Left forelimb (tissue), 1 donor: ENCODE results near the gene CENPVL1.
A peak's percentile ranks its signal among the peaks of the same experiment; 100 is the strongest.
"Not testable (repeated sequence)": the region's sequence is repeated elsewhere in the genome, so short reads cannot be mapped to it uniquely, and the experiment has no call there.

ENCODE experiments used
- DNase-seq: peaks from one replicate; pipeline ENCODE4 v3.0.0-alpha.2; 2018; ENCODE audit warnings: low spot score

The CENPVL1 gene

DNA sequence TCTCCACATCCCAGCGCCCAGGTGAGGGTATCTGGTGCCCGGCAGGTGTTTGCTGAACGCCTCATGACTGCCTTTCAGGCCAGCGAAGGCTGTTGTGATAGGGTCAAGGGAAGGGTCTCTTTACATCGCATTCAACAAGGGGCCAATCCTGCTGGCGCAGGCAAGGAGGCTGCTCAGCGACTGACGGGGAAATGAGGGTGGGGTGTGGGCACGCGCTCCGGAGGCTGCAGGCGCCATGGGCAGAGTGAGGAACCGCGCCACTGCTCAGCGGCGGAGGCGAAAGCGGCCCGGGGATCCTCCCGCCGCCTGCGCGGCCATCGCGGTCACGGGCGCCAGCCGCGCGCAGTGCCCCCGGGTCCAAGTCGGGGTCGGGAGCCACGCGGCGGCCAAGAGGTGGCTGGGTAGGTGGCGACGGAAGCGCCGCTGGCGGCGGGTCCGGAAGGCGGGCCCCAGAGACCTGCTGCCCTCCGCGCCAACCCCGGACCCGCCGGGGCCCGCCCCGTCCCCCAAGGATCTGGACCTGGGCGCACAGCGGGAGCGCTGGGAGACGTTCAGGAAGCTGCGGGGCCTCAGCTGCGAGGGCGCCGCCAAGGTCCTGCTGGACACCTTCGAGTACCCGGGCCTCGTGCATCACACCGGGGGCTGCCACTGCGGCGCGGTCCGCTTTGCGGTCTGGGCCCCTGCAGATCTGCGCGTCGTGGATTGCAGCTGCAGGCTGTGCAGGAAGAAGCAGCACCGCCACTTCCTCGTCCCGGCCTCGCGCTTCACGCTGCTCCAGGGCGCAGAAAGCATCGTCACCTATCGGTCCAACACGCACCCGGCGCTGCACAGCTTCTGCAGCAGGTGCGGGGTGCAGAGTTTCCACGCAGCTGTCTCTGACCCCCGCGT, at the start of gene CENPVL1:
Gene CENPVL1 (plus strand): TSS at position 236 of the 888 bp plus-strand sequence. CDS start 0 bp downstream, at position 236.
- DNase-seq: not testable (repeated sequence)

DNA sequence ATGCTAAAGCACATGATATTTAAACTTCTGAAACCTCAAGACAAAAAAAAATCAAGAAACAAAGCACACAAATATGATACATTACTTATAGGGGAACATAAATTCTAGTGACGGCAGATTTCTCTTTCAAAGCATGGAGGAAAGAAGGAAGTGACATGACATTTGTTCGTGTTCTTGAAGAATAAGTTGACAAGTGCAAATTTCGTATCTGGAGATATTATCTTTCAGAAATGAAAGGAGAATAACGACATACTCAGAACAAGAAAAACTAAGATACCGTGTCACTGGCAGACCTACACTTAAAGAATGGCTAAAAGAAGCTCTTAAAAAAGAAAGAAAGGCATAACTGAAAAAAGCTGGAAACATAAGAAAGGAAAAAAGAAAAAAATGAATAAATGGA, 44.3 kb upstream of the CENPVL1 start:
- DNase-seq: no peak

DNA sequence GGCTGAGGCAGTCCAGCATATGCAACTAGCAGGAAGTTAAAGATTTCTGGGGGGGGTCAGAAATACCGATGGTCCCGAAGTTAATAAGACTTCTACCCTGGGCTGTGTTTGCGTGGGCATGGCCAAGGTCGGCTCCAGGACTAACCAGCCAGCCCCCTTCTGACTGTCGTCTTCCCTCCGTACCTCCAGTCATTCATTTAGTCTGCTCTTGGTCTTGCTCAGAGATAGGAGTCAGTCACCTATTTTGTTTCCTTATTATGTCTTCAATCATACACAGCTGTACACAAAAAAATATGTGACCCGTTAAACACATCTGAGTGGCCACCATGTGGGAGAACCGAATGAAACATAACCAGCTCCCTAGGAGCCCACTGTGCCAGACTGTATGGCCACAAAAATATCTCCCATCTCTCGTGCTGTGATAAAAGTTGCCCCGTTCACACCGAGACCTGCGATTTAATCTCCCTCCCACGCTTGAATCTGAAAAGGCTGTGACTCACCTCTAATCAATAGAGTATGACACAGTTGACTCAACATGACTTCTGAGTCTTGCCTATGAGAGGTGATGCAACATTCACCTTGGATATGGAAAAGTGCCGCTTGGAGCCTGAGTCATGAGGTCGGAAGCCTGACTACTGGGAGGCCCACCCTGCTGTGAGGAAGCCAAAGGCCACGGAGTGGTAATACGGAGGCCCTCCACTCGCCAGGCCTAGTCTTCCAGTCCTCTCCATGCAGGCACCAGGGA, 30.5 kb upstream of the CENPVL1 start:
- DNase-seq: not testable (repeated sequence)

DNA sequence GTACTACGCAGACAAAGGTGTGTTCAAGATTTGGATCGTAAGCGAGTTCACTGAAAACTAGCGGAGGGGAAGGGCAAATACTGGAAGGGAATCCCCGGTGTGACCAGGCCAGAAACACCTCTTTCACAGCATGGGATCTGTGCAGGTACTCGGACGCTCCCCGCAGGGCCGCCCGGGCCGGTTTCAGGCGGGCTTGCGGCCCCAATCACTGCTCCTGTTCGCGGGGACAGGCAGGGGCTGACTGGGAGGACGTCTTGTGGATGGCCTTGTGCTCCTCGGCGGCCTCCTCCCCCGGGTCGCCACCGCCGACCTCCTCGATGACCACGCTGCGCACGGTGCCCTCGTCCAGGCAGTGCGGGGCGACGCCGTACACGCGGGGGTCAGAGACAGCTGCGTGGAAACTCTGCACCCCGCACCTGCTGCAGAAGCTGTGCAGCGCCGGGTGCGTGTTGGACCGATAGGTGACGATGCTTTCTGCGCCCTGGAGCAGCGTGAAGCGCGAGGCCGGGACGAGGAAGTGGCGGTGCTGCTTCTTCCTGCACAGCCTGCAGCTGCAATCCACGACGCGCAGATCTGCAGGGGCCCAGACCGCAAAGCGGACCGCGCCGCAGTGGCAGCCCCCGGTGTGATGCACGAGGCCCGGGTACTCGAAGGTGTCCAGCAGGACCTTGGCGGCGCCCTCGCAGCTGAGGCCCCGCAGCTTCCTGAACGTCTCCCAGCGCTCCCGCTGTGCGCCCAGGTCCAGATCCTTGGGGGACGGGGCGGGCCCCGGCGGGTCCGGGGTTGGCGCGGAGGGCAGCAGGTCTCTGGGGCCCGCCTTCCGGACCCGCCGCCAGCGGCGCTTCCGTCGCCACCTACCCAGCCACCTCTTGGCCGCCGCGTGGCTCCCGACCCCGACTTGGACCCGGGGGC, 28.2 kb upstream of the CENPVL1 start:
- not testable (repeated sequence) for DNase-seq

DNA sequence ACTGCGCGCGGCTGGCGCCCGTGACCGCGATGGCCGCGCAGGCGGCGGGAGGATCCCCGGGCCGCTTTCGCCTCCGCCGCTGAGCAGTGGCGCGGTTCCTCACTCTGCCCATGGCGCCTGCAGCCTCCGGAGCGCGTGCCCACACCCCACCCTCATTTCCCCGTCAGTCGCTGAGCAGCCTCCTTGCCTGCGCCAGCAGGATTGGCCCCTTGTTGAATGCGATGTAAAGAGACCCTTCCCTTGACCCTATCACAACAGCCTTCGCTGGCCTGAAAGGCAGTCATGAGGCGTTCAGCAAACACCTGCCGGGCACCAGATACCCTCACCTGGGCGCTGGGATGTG, 27.6 kb upstream of the CENPVL1 start, which contains the start of gene CENPVL2:
Gene CENPVL2 (minus strand): TSS at position 112 of the 343 bp plus-strand sequence. CDS start 0 bp downstream, at position 112.
- not testable (repeated sequence) for DNase-seq

DNA sequence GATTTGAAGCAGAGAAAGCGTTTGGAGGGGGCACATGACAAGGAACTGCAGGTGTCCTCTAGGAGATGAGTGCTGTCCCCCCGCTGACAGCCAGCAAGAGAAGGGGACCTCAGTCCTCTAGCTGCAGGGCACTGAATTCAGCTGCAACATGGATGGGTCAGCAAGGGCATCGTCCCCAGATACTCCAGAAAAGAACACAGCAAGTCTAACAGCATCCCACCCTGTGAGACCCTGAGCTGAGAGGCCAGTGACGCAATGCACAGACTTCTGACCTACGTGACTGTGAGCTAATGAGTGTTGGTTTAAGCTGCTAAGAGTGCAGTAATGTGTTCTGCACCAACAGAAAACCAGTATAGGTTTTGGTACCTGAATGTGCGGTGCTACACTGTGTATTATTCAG, 16.1 kb upstream of the CENPVL1 start:
- DNase-seq: no peak

DNA sequence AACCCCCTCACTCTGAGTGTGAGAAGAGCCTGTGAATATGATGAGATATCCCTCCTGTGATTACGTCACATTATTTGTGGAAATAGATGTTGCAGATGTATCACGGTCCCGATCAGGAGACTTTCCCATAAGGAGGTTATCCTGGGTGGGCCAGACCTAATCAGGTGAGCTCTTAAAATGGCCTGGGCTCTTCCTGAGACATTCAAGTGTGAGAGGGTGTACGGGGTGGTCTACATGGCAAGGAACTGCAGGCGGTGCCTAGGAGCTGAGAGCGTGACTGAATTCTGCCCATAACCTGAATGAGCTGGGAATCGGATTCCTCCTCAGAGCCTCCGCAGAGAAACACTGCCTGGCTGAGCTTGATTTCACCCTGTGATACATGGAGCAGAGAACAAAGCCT, 12.9 kb upstream of the CENPVL1 start:
- no peak for DNase-seq

DNA sequence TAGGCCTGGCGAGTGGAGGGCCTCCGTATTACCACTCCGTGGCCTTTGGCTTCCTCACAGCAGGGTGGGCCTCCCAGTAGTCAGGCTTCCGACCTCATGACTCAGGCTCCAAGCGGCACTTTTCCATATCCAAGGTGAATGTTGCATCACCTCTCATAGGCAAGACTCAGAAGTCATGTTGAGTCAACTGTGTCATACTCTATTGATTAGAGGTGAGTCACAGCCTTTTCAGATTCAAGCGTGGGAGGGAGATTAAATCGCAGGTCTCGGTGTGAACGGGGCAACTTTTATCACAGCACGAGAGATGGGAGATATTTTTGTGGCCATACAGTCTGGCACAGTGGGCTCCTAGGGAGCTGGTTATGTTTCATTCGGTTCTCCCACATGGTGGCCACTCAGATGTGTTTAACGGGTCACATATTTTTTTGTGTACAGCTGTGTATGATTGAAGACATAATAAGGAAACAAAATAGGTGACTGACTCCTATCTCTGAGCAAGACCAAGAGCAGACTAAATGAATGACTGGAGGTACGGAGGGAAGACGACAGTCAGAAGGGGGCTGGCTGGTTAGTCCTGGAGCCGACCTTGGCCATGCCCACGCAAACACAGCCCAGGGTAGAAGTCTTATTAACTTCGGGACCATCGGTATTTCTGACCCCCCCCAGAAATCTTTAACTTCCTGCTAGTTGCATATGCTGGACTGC, 2.8 kb downstream of the CENPVL1 start:
- not testable (repeated sequence) for DNase-seq

DNA sequence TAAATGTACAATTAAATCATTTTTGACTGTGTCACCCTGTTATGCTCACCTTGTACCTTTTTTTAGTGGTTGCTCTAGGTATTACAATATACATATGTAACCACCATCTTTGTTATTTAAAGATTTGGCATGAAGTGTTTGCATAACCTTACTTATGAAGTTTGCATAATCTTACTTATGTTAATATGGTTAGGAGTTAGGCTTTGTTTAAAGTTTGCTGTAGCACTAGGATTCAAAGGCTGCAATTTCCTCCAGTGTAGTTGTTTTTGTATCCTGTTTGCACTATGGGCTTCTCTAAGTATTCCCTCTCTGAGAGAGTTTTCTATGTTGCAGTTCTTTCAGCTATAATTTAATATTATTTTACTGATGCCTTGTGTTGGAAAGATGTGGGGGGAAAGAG, 17.9 kb downstream of the CENPVL1 start:
- no peak for DNase-seq

DNA sequence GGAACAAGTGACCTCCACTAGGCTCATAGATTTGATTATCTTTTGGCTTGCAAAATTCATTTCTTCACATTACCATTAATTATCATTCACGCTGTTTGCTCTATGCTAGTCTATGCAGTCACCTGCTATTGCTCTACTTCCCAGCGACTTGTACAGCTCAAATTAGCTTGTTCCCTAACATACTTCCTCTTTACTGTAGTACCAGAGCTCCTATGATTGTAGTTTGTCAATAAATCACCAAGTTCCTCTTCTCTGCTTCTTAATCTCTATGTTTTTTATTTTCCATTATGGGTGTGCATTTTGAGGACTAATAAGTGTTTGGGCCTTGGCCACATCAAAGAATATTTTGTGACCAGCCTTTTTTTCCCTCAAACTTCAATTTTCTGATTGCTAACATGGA, 26.8 kb downstream of the CENPVL1 start:
- DNase-seq: no peak

DNA sequence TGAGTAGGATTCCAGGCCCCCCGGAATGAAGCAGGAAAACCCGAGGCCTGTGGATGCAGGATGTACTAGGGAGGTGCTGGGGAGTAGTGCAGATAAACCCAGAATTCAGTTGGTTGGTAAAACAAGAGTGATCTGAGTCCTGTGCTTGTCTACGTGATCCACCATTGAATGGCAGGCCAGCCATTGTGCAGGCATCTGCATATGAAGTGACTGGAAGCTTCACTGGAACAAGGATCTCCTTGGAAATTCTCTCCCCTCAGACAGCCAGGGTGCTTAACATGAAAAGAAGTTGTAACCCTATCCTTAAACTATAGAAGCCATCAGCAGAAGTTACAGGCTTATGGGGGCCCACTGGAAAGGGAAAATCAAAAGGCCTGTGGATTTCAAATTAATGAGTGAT, 32.3 kb downstream of the CENPVL1 start:
- no peak for DNase-seq

DNA sequence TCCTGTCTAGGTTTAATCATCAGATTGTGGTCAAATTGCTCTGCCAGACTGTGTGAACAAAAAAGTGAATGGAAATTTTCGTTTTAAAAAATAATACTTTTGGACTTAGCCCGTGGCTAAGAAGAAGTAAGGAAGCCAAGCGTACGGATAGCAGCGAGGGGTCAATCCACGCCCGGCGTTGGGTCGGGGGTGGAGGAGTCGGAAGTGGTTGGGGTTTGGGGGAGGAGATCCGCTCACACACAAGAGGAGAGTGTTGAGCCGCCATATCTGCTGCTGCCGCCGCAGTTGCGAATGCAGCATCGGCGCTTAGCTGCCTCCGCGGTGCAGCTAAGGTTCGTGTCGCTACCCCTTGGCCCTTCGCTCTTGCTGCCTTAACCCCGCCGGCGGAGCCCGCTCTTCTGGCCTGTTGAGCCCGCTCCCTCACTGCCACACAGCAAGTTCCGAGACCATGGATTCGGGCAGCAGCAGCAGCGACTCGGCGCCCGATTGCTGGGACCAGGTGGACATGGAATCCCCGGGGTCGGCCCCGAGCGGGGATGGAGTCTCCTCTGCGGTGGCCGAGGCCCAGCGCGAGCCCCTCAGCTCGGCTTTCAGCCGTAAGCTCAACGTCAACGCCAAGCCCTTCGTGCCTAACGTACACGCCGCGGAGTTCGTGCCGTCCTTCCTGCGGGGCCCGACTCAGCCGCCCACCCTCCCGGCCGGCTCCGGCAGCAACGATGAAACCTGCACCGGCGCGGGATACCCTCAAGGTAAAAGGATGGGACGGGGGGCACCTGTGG, 33.1 kb downstream of the CENPVL1 start, which contains the start of gene GSPT2:
Gene GSPT2 (plus strand): TSS at position 264 of the 779 bp plus-strand sequence. CDS start 185 bp downstream, at position 449.
- DNase-seq: peak; percentile 80

DNA sequence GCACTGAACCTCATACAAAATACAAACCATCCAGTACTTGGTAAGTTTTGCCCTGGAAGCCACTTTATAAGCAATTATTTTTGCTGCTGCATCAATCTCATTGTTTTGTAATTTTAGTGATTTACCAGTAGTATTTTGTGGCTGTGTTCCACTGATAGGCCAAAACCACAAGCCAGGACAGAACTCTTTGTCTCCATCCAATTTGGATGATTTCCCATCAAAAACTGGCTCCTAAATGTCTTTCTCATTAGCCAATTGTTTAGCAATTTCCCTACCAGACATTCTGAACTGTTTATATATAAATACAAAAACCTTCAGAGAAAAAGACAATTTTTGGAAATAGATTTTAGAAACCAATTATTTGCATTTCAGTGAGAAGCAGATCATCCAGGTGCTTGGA, 37.4 kb downstream of the CENPVL1 start:
- no peak for DNase-seq

DNA sequence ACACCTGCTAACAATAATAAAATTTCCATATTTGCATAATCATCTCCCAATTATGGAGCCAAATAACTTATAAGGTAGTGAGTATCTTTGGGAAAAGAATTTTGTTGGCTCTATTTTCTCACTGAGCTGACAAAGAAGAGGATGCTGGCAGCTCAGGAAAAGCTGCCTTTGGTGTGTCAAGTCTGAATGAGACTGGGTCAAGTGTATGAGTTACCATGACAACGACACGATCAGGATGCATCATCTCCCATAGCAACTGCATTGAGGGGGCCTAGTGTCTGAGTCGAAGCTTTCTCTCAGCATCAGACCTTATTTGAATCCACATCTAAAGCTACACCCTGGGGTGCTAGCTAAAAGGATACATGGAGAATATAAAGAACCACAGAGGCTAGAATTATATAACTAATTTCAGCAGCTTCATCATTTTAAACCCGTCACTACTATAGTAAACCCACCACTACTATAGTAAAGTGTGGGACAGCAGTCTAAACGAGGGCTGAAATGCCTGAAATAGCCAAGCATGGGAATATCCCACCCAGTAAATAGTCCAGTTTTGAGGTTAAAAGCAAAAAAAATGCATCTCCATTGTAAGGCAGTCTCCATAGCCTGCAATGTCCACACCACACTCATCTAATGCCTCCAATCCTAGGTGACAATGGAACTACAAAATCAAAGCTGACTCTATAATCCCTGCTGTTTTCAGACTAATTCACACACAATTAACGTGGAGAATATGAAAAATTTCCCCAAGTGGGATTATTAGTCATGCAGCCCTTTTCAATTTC, 48.9 kb downstream of the CENPVL1 start:
- no peak for DNase-seq

DNA sequence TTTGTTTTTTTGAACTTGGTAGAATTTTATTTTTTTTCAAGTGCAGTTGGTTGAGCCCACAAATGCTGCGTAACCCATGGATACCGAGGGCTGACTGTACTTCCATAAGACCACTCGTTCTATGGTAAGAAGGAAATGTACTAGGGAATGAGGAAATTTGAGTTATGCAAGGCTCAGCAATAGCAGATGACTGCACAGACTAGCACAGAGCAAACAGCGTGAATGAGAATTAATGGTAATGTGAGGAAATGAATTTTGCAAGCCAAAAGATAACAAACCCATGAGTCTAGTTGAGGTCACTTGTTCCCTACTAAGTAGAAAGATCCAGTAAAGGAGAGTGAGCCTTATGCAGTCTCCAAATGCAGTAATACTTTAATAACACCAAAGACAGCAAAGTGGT, 50.3 kb downstream of the CENPVL1 start:
- DNase-seq: no peak
